H9 (cell line): ENCODE data around the gene ADGRL3. TPM values are rescaled to one million over a fixed set of nuclear protein-coding genes. Genes with fewer than 3 reads are reported as not detected.

Experiments
- DNase-seq: peaks from one replicate; pipeline ENCODE4 v3.0.0-alpha.2; 2017
- H2AFZ ChIP-seq: one replicate; pipeline ENCODE4 v1.6.1; 2013; ENCODE audit warnings: mild to moderate bottlenecking, low read length, control low read depth, moderate library complexity
- H2AK5ac ChIP-seq: 2 replicates; pipeline ENCODE4 v1.6.1; 2013; ENCODE audit warnings: low read length, control low read depth, mixed read lengths; ENCODE audit not compliant: insufficient read length
- H2BK120ac ChIP-seq: one replicate; pipeline ENCODE4 v1.6.1; 2013; ENCODE audit warnings: low read depth, mild to moderate bottlenecking, low read length, control low read depth, inconsistent platforms; ENCODE audit not compliant: poor library complexity, severe bottlenecking
- H2BK12ac ChIP-seq: 2 replicates; pipeline ENCODE4 v1.6.1; 2013; ENCODE audit warnings: low read length, control low read depth, mixed read lengths, low read depth; ENCODE audit not compliant: insufficient read length
- H2BK15ac ChIP-seq: 2 replicates; pipeline ENCODE4 v1.6.1; 2013; ENCODE audit warnings: low read depth, low read length, control low read depth
- H2BK20ac ChIP-seq: one replicate; pipeline ENCODE4 v1.6.1; 2013; ENCODE audit warnings: low read depth, mild to moderate bottlenecking, low read length, control low read depth, inconsistent platforms; ENCODE audit not compliant: poor library complexity, severe bottlenecking
- H2BK5ac ChIP-seq: 2 replicates; pipeline ENCODE4 v1.6.1; 2013; ENCODE audit warnings: low read length, control low read depth, mixed read lengths; ENCODE audit not compliant: insufficient read length
- H3K14ac ChIP-seq: 2 replicates; pipeline ENCODE4 v1.6.1; 2013; ENCODE audit warnings: low read length, control low read depth; ENCODE audit not compliant: insufficient read depth
- H3K18ac ChIP-seq: 2 replicates; pipeline ENCODE4 v1.6.1; 2013; ENCODE audit warnings: low read depth, mild to moderate bottlenecking, mixed read lengths, low read length, control low read depth; ENCODE audit not compliant: insufficient read length
- H3K23ac ChIP-seq: 2 replicates; pipeline ENCODE4 v1.6.1; 2013; ENCODE audit warnings: low read length, control low read depth, mixed read lengths, low read depth; ENCODE audit not compliant: insufficient read length
- H3K23me2 ChIP-seq: 2 replicates; pipeline ENCODE4 v1.6.1; 2013; ENCODE audit warnings: low read depth, mild to moderate bottlenecking, mixed read lengths, low read length, control low read depth; ENCODE audit not compliant: insufficient read length, poor library complexity, severe bottlenecking
- H3K27ac ChIP-seq: 2 replicates; pipeline ENCODE4 v1.5.1; 2013; ENCODE audit warnings: low read length, control low read depth, mixed read lengths, low read depth; ENCODE audit not compliant: insufficient read length
- H3K27me3 ChIP-seq: 2 replicates; pipeline ENCODE4 v1.6.1; 2013; ENCODE audit warnings: low read length, control low read depth, inconsistent platforms; ENCODE audit not compliant: insufficient read depth
- H3K4ac ChIP-seq: 2 replicates; pipeline ENCODE4 v1.6.1; 2013; ENCODE audit warnings: low read depth, mild to moderate bottlenecking, control low read depth, inconsistent platforms, low read length, moderate library complexity
- H3K4me1 ChIP-seq: 2 replicates; pipeline ENCODE4 v1.6.1; 2013; ENCODE audit warnings: low read length, control low read depth, inconsistent platforms; ENCODE audit not compliant: insufficient read depth
- H3K4me2 ChIP-seq: 2 replicates; pipeline ENCODE4 v1.6.1; 2013; ENCODE audit warnings: low read length, control low read depth, mixed read lengths; ENCODE audit not compliant: insufficient read length, insufficient read depth
- H3K56ac ChIP-seq: 2 replicates; pipeline ENCODE4 v1.6.1; 2013; ENCODE audit warnings: low read depth, mild to moderate bottlenecking, mixed read lengths, low read length, control low read depth; ENCODE audit not compliant: insufficient read length
- H3K79me1 ChIP-seq: 2 replicates; pipeline ENCODE4 v1.6.1; 2013; ENCODE audit warnings: low read depth, mild to moderate bottlenecking, moderate library complexity, low read length, control low read depth, inconsistent platforms; ENCODE audit not compliant: insufficient read depth, poor library complexity, severe bottlenecking
- H3K79me2 ChIP-seq: 2 replicates; pipeline ENCODE4 v1.6.1; 2013; ENCODE audit warnings: low read length, control low read depth, inconsistent platforms; ENCODE audit not compliant: insufficient read depth
- H3K9ac ChIP-seq: 2 replicates; pipeline ENCODE4 v1.6.1; 2013; ENCODE audit warnings: low read length, control low read depth, mixed read lengths; ENCODE audit not compliant: insufficient read length; ENCODE audit errors: extremely low read depth
- H3K9me3 ChIP-seq: one replicate; pipeline ENCODE4 v1.6.1; 2013; ENCODE audit warnings: low read depth, low read length, inconsistent platforms; ENCODE audit not compliant: control insufficient read depth
- H3T11ph ChIP-seq: one replicate; pipeline ENCODE4 v1.6.1; 2013; ENCODE audit warnings: mild to moderate bottlenecking, low read length, control low read depth, inconsistent platforms
- H4K20me1 ChIP-seq: one replicate; pipeline ENCODE4 v1.6.1; 2013; ENCODE audit not compliant: control insufficient read depth, insufficient read length, insufficient read depth
- H4K5ac ChIP-seq: 2 replicates; pipeline ENCODE4 v1.6.1; 2013; ENCODE audit warnings: low read depth, mild to moderate bottlenecking, mixed read lengths, low read length, control low read depth; ENCODE audit not compliant: insufficient read length
- H4K8ac ChIP-seq: replicated peaks from 2 replicates; pipeline ENCODE4 v1.6.1; 2013; ENCODE audit warnings: low read length, control low read depth, mixed read lengths, low read depth; ENCODE audit not compliant: insufficient read length
- H4K91ac ChIP-seq: 2 replicates; pipeline ENCODE4 v1.6.1; 2013; ENCODE audit warnings: low read depth, mild to moderate bottlenecking, moderate library complexity, mixed read lengths, low read length, control low read depth; ENCODE audit not compliant: insufficient read length
- H3K27ac Mint-ChIP-seq, 3 experiments: 2 replicates in 2 of 3; 3 replicates in 1 of 3; pipeline ENCODE4 v1.8.0; 2020 to 2021; ENCODE audit warnings: mixed read lengths in 3 of 3, mild to moderate bottlenecking in 1 of 3, moderate library complexity in 1 of 3
- H3K27me3 Mint-ChIP-seq: 2 replicates; pipeline ENCODE4 v1.8.0; 2021; ENCODE audit warnings: low read depth, mild to moderate bottlenecking, moderate library complexity, mixed read lengths
- H3K36me3 Mint-ChIP-seq, 3 experiments: 2 replicates in 2 of 3; 3 replicates in 1 of 3; pipeline ENCODE4 v1.8.0; 2020 to 2021; ENCODE audit warnings: low read depth in 3 of 3, mixed read lengths in 3 of 3; ENCODE audit not compliant: insufficient read depth in 1 of 3
- H3K4me1 Mint-ChIP-seq, 2 experiments: 2 replicates each; pipeline ENCODE4 v1.8.0; 2020; ENCODE audit warnings: mixed read lengths in 2 of 2
- H3K4me3 Mint-ChIP-seq, 2 experiments: 2 replicates in 1 of 2; 3 replicates in 1 of 2; pipeline ENCODE4 v1.8.0; 2020 to 2021; ENCODE audit warnings: mild to moderate bottlenecking in 2 of 2, mixed read lengths in 2 of 2, moderate library complexity in 1 of 2
- H3K9me3 Mint-ChIP-seq, 2 experiments: 2 replicates in 1 of 2; 3 replicates in 1 of 2; pipeline ENCODE4 v1.8.0; 2020; ENCODE audit warnings: mild to moderate bottlenecking in 2 of 2, mixed read lengths in 2 of 2, moderate library complexity in 1 of 2
- WGBS: extraction: QIAGEN DNeasy Blood & Tissue Kit; methylation state at CpG from one replicate; pipeline ENCODE4 v1.1.7; 2013; ENCODE audit warnings: missing lambda C conversion rate, low lambda C conversion rate, mixed read lengths; ENCODE audit not compliant: insufficient read length; ENCODE audit errors: extremely low coverage; 5-methylcytosine and 5-hydroxymethylcytosine counted together
- total RNA-seq: library from RNA; stranded (reverse); gene quantifications from 2 replicates; pipeline ENCODE4 v1.2.1, GENCODE V29; 2021
- TF ChIP-seq, protein P1 (sequence below): fragments of 200-600 bp; sonication (generic); conservative IDR thresholded peaks from 3 replicates; pipeline ENCODE4 v1.8.0; 2021; ENCODE audit warnings: antibody characterized with exemption, mild to moderate bottlenecking

ADGRL3 gene
- total RNA-seq, 1 experiment from 2014 or later: 5.9 TPM

DNA sequence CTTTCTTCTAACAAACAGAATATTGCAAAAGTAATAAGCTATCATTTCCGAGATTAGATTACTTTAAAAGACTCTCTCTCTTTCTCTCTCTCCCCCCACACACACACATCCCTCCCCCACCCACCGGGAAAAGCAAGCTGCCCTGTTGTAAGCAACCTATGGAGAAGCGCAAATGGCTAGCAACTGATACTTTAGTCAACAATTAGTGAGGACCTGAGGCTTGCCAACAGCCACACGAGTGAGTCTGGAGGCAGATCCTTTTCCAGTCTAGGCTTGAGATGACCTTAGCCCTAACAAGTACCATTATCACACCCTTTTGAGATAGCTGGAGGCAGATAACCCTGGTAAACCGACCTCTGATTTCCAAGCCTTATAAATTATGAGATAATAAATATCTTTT, 19.7 kb upstream of the ADGRL3 start:
- TF ChIP-seq, protein P1, sequence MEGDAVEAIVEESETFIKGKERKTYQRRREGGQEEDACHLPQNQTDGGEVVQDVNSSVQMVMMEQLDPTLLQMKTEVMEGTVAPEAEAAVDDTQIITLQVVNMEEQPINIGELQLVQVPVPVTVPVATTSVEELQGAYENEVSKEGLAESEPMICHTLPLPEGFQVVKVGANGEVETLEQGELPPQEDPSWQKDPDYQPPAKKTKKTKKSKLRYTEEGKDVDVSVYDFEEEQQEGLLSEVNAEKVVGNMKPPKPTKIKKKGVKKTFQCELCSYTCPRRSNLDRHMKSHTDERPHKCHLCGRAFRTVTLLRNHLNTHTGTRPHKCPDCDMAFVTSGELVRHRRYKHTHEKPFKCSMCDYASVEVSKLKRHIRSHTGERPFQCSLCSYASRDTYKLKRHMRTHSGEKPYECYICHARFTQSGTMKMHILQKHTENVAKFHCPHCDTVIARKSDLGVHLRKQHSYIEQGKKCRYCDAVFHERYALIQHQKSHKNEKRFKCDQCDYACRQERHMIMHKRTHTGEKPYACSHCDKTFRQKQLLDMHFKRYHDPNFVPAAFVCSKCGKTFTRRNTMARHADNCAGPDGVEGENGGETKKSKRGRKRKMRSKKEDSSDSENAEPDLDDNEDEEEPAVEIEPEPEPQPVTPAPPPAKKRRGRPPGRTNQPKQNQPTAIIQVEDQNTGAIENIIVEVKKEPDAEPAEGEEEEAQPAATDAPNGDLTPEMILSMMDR: no peak
- Histone ChIP-seq H4K20me1 (no peaks in the 10 kb centered on the region), H3K4ac (no peak overlapping the region), H2BK12ac (no peak overlapping the region), H3K9me3 (no peaks in the 10 kb centered on the region), H4K91ac (no peak overlapping the region), H4K8ac (no peak overlapping the region), H2BK20ac (no peak overlapping the region), H3K56ac (no peak overlapping the region), H3K4me2 (no peak overlapping the region), H3K27me3 (no peaks in the 10 kb centered on the region), H2BK120ac (no peak overlapping the region), H3K79me2 (no peaks in the 10 kb centered on the region), H3K18ac (no peak overlapping the region), H2BK15ac (no peak overlapping the region), H3K23ac (no peak overlapping the region), H4K5ac (no peak overlapping the region), H3K23me2 (no peaks in the 10 kb centered on the region), H3K4me1 (no peaks in the 10 kb centered on the region), H2BK5ac (no peak overlapping the region), H2AK5ac (no peak overlapping the region), H2AFZ (no peak overlapping the region), H3T11ph (no peak overlapping the region), H3K27ac (no peak overlapping the region), H3K9ac (no peak overlapping the region), H3K79me1 (no peaks in the 10 kb centered on the region), H3K14ac (no peak overlapping the region)
- no peak overlapping the region for H3K4me3 Mint-ChIP-seq
- no peaks in the 10 kb centered on the region for H3K27me3 Mint-ChIP-seq
- peaks cover 3 to 8% of the 10 kb centered on the region in 2 experiments; a peak in 3 of 4 replicates for H3K4me1 Mint-ChIP-seq
- no peak for DNase-seq
- peak overlapping the region in 1 of 3 experiments; percentile 18; a peak in 1 of 7 replicates for H3K27ac Mint-ChIP-seq
- peaks cover 10 to 13% of the 10 kb centered on the region in 2 experiments for H3K9me3 Mint-ChIP-seq
- no CpG with 5 or more reads among the region's 5 CpGs for WGBS
- H3K36me3 Mint-ChIP-seq: peaks cover 3 to 14% (median 3%) of the 10 kb centered on the region in 3 experiments; a peak in 5 of 7 replicates
